Measurements from ENCODE around the gene KRT74.

DNA sequence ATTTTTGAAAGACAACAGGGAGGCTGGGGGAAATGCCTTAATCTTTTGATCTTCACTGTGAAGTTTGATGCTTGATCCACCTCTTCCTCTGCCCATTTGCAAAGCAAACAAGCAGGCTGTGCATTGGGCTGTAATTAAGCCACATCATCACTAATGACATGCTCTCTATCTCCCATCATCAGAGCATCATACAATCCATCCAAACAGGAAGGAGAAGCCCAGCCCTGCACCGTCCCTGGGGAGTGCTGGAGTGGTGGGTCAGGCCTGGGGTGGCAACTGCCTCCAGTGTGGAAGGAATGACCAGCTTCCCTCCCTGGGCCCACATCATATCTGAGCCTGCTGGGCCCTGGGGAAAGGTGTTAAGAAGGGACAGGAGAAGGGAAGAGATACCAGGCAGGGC, 6.9 kb upstream of the KRT74 start:
- TF ChIP-seq, protein P1, sequence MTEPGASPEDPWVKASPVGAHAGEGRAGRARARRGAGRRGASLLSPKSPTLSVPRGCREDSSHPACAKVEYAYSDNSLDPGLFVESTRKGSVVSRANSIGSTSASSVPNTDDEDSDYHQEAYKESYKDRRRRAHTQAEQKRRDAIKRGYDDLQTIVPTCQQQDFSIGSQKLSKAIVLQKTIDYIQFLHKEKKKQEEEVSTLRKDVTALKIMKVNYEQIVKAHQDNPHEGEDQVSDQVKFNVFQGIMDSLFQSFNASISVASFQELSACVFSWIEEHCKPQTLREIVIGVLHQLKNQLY (CRISPR knock-in tag; IDR thresholded peaks at IDR 0.05) = no peak
- TF ChIP-seq, protein P2, sequence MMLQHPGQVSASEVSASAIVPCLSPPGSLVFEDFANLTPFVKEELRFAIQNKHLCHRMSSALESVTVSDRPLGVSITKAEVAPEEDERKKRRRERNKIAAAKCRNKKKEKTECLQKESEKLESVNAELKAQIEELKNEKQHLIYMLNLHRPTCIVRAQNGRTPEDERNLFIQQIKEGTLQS (CRISPR knock-in tag; conservative IDR thresholded peaks at IDR 0.05) = no peak
- TF ChIP-seq, protein P3, sequence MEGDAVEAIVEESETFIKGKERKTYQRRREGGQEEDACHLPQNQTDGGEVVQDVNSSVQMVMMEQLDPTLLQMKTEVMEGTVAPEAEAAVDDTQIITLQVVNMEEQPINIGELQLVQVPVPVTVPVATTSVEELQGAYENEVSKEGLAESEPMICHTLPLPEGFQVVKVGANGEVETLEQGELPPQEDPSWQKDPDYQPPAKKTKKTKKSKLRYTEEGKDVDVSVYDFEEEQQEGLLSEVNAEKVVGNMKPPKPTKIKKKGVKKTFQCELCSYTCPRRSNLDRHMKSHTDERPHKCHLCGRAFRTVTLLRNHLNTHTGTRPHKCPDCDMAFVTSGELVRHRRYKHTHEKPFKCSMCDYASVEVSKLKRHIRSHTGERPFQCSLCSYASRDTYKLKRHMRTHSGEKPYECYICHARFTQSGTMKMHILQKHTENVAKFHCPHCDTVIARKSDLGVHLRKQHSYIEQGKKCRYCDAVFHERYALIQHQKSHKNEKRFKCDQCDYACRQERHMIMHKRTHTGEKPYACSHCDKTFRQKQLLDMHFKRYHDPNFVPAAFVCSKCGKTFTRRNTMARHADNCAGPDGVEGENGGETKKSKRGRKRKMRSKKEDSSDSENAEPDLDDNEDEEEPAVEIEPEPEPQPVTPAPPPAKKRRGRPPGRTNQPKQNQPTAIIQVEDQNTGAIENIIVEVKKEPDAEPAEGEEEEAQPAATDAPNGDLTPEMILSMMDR (IDR thresholded peaks at IDR 0.05) = no peak
- TF ChIP-seq ELF4 (CRISPR knock-in tag; IDR thresholded peaks at IDR 0.05; ENCODE audit: low read depth) = no peak
- no peak for TF ChIP-seq ZNF121 (CRISPR knock-in tag; IDR thresholded peaks at IDR 0.05)
- TF ChIP-seq, protein P4, sequence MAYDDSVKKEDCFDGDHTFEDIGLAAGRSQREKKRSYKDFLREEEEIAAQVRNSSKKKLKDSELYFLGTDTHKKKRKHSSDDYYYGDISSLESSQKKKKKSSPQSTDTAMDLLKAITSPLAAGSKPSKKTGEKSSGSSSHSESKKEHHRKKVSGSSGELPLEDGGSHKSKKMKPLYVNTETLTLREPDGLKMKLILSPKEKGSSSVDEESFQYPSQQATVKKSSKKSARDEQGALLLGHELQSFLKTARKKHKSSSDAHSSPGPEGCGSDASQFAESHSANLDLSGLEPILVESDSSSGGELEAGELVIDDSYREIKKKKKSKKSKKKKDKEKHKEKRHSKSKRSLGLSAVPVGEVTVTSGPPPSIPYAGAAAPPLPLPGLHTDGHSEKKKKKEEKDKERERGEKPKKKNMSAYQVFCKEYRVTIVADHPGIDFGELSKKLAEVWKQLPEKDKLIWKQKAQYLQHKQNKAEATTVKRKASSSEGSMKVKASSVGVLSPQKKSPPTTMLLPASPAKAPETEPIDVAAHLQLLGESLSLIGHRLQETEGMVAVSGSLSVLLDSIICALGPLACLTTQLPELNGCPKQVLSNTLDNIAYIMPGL (CRISPR knock-in tag; IDR thresholded peaks at IDR 0.05) = no peak
- TF ChIP-seq, protein P5, sequence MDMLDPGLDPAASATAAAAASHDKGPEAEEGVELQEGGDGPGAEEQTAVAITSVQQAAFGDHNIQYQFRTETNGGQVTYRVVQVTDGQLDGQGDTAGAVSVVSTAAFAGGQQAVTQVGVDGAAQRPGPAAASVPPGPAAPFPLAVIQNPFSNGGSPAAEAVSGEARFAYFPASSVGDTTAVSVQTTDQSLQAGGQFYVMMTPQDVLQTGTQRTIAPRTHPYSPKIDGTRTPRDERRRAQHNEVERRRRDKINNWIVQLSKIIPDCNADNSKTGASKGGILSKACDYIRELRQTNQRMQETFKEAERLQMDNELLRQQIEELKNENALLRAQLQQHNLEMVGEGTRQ (CRISPR knock-in tag; IDR thresholded peaks at IDR 0.05) = no peak
- TF ChIP-seq, protein P6, sequence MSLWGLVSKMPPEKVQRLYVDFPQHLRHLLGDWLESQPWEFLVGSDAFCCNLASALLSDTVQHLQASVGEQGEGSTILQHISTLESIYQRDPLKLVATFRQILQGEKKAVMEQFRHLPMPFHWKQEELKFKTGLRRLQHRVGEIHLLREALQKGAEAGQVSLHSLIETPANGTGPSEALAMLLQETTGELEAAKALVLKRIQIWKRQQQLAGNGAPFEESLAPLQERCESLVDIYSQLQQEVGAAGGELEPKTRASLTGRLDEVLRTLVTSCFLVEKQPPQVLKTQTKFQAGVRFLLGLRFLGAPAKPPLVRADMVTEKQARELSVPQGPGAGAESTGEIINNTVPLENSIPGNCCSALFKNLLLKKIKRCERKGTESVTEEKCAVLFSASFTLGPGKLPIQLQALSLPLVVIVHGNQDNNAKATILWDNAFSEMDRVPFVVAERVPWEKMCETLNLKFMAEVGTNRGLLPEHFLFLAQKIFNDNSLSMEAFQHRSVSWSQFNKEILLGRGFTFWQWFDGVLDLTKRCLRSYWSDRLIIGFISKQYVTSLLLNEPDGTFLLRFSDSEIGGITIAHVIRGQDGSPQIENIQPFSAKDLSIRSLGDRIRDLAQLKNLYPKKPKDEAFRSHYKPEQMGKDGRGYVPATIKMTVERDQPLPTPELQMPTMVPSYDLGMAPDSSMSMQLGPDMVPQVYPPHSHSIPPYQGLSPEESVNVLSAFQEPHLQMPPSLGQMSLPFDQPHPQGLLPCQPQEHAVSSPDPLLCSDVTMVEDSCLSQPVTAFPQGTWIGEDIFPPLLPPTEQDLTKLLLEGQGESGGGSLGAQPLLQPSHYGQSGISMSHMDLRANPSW (CRISPR knock-in tag; conservative IDR thresholded peaks at IDR 0.05; ENCODE audit: low read depth) = no peak
- TF ChIP-seq, protein P7, sequence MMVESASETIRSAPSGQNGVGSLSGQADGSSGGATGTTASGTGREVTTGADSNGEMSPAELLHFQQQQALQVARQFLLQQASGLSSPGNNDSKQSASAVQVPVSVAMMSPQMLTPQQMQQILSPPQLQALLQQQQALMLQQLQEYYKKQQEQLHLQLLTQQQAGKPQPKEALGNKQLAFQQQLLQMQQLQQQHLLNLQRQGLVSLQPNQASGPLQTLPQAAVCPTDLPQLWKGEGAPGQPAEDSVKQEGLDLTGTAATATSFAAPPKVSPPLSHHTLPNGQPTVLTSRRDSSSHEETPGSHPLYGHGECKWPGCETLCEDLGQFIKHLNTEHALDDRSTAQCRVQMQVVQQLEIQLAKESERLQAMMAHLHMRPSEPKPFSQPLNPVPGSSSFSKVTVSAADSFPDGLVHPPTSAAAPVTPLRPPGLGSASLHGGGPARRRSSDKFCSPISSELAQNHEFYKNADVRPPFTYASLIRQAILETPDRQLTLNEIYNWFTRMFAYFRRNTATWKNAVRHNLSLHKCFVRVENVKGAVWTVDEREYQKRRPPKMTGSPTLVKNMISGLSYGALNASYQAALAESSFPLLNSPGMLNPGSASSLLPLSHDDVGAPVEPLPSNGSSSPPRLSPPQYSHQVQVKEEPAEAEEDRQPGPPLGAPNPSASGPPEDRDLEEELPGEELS (CRISPR knock-in tag; IDR thresholded peaks at IDR 0.05) = no peak
